ENCODE data around the gene INF2.

- TF ChIP-seq CTCF (conservative IDR thresholded peaks at IDR 0.05 in 1 of 2, IDR thresholded peaks at IDR 0.05 in 1 of 2; ENCODE audit: extremely low read depth in 1 of 2, insufficient read depth in 1 of 2, low read depth in 1 of 2, low read length in 2 of 2) (no peak), EZH2 (IDR thresholded peaks at IDR 0.05; ENCODE audit: borderline replicate concordance, low read length) (no peak)
Measured at GRCh38 chr14:104714681-104715080, 25.3 kb downstream of the INF2 start.

All from mammary epithelial cell (primary cell).